GM12874 (cell line): Measurements from ENCODE around the gene CD79A.

Source experiments
- CTCF ChIP-seq: IDR thresholded peaks from 2 replicates; pipeline ENCODE4 v1.5.1; 2011; ENCODE audit warnings: low read depth, mild to moderate bottlenecking, control low read depth, low read length, moderate library complexity; ENCODE audit not compliant: insufficient read depth

The CD79A gene

GRCh38 chr19:41888926-41889325 lies 11.8 kb downstream of the CD79A start:
- TF ChIP-seq CTCF: no peak

- TF ChIP-seq CTCF: no peak
These were observed 12.8 kb downstream of the CD79A start for GRCh38 chr19:41889896-41890295.

GRCh38 chr19:41890936-41891335 lies 13.9 kb downstream of the CD79A start:
- TF ChIP-seq CTCF: no peak

GRCh38 chr19:41892173-41892902 lies 15.3 kb downstream of the CD79A start:
- no peak for TF ChIP-seq CTCF

GRCh38 chr19:41893899-41894298 lies 16.8 kb downstream of the CD79A start:
- peak; percentile 29; the same call in 1 of the 2 replicates for TF ChIP-seq CTCF

- no peak for TF ChIP-seq CTCF
These were observed 17.3 kb downstream of the CD79A start for GRCh38 chr19:41894350-41894749.

- TF ChIP-seq CTCF: peak; percentile 40
These were observed 18.9 kb downstream of the CD79A start for GRCh38 chr19:41895745-41896580.
